Activated B cell treated with CpG ODN at 0.5 μM for 24 hours (primary cell): Measurements from ENCODE around the gene EXOSC2. TPM values are rescaled to one million over a fixed set of nuclear protein-coding genes. Genes with fewer than 3 reads are reported as not detected.

Experiments used
- ATAC-seq: fragments of 200-7000 bp; cut with Tn5 transposase; one replicate; pipeline ENCODE4 v1.10.0; 2021; ENCODE audit warnings: low read depth, mild to moderate bottlenecking, moderate library complexity
- CTCF ChIA-PET: fragments of 350-600 bp; sonication (Branson Sonifier 250); formaldehyde crosslinking; loops from one replicate; lab custom pipeline; 2021; ENCODE audit warnings: antibody characterized with exemption; lab: Charles Lee
- POLR2A ChIA-PET: fragments of 350-600 bp; sonication (Branson Sonifier 250); formaldehyde crosslinking; loops from one replicate; lab custom pipeline; 2021; ENCODE audit warnings: antibody characterized with exemption; lab: Charles Lee
- DNase-seq: peaks from one replicate; pipeline ENCODE4 v3.0.0; 2022
- H3K27ac Mint-ChIP-seq: one replicate; pipeline ENCODE4 v1.8.0; 2020; ENCODE audit warnings: mixed read lengths
- H3K27me3 Mint-ChIP-seq: one replicate; pipeline ENCODE4 v1.8.0; 2021; ENCODE audit warnings: mixed read lengths
- H3K36me3 Mint-ChIP-seq: one replicate; pipeline ENCODE4 v1.8.0; 2021; ENCODE audit warnings: low read depth, mixed read lengths
- H3K4me1 Mint-ChIP-seq: one replicate; pipeline ENCODE4 v1.8.0; 2021; ENCODE audit warnings: mixed read lengths
- H3K4me3 Mint-ChIP-seq: one replicate; pipeline ENCODE4 v1.8.0; 2020; ENCODE audit warnings: mild to moderate bottlenecking, mixed read lengths
- H3K9me3 Mint-ChIP-seq: one replicate; pipeline ENCODE4 v1.8.0; 2020; ENCODE audit warnings: mixed read lengths
- intact Hi-C: fragments of 100-400 bp; cut with micrococcal nuclease; formaldehyde crosslinking; loops from one replicate; pipeline ENCODE4 v1.15.1; 2024
- total RNA-seq: library from RNA; stranded (reverse); gene quantifications from 2 replicates; pipeline ENCODE4 v1.2.3, GENCODE V29; 2022
- TF ChIP-seq, protein P1 (sequence below): fragments of 200-600 bp; IDR thresholded peaks from one replicate; pipeline ENCODE4 v1.8.0; 2022; ENCODE audit warnings: antibody characterized with exemption, mild to moderate bottlenecking

EXOSC2 gene
- total RNA-seq, 1 donor from 2014 or later, result 54.8 TPM

DNA sequence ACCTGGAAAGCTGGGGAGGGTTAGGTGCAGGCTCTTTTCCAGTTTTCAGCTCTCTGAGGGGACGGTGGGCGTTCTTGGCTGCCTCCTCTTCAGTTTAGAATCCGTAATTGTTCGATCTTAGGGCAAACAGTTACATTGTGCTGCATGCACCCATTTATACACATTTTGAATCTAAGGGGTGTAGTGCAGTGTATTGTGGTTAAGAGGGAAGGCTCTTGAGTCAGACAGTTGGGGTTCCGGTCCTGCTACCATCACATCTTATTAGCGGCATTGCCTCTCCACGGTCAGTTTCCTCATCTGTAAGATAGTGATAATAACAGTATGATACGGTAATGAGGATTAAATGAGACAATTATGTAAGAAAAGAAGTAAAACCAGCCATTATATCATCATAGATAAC lies 625 bp downstream of the EXOSC2 start:
- H3K27ac Mint-ChIP-seq, result peak overlapping the region; percentile 93
- POLR2A ChIA-PET, result interaction anchor here (0.5 to 1.9 kb wide), 4 partner anchors 12 to 679 kb away, joined by 3 to 9 read pairs (median 8); no protein-coding TSS in a partner anchor
- no peak for DNase-seq

DNA sequence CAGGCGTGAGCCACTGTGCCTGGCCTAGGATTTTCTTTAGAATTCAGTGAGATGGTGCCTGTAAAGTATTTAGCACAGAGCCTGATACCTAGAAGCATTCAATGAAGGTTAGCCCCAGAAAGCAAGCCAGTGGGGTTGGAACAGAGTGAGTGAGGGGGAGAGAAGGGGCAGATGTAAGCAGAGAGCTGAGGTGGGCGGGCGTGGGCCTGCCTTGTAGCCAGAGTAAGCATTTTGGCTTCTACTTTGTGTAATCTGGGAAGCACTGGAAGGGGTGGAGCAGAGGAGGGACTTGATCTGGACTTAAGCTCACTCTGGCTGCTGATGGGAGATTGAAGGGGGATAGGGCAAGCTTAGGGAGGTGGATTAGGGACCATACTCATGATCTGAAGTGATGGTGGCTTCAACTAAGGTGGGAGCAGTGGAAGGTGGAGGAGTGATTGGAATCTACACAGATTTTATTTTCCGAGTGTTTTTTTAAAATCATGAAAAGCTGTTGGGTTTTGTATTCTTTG lies 2.6 kb downstream of the EXOSC2 start:
- POLR2A ChIA-PET, result no interaction called here
- Mint-ChIP-seq H3K27me3 (no peaks in the 10 kb centered on the region), H3K36me3 (peaks cover 63% of the 10 kb centered on the region), H3K4me1 (peaks cover 39% of the 10 kb centered on the region), H3K4me3 (no peak overlapping the region), H3K9me3 (no peaks in the 10 kb centered on the region), H3K27ac (no peak overlapping the region)
- intact Hi-C loops, result no loop called here
- CTCF ChIA-PET, result no interaction called here
- TF ChIP-seq, protein P1, sequence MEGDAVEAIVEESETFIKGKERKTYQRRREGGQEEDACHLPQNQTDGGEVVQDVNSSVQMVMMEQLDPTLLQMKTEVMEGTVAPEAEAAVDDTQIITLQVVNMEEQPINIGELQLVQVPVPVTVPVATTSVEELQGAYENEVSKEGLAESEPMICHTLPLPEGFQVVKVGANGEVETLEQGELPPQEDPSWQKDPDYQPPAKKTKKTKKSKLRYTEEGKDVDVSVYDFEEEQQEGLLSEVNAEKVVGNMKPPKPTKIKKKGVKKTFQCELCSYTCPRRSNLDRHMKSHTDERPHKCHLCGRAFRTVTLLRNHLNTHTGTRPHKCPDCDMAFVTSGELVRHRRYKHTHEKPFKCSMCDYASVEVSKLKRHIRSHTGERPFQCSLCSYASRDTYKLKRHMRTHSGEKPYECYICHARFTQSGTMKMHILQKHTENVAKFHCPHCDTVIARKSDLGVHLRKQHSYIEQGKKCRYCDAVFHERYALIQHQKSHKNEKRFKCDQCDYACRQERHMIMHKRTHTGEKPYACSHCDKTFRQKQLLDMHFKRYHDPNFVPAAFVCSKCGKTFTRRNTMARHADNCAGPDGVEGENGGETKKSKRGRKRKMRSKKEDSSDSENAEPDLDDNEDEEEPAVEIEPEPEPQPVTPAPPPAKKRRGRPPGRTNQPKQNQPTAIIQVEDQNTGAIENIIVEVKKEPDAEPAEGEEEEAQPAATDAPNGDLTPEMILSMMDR, result no peak
- DNase-seq (no peak), ATAC-seq (no peak)

More for the DNA sequence above, 625 bp downstream of the EXOSC2 start:
- Mint-ChIP-seq H3K27me3 (no peaks in the 10 kb centered on the region), H3K36me3 (peaks cover 49% of the 10 kb centered on the region), H3K4me3 (peak overlapping the region; percentile 94), H3K9me3 (no peaks in the 10 kb centered on the region), H3K4me1 (peaks cover 36% of the 10 kb centered on the region)
- TF ChIP-seq, protein P1, result no peak
- CTCF ChIA-PET, result interaction anchor here (1.1 to 2.0 kb wide), 2 partner anchors 11 to 12 kb away, joined by 3 to 16 read pairs; no protein-coding TSS in a partner anchor
- intact Hi-C loops, result loop anchor here (5.0 kb wide), 1 partner anchor 433 kb away; the partner anchor contains the start of gene NUP214
- no peak for ATAC-seq

DNA sequence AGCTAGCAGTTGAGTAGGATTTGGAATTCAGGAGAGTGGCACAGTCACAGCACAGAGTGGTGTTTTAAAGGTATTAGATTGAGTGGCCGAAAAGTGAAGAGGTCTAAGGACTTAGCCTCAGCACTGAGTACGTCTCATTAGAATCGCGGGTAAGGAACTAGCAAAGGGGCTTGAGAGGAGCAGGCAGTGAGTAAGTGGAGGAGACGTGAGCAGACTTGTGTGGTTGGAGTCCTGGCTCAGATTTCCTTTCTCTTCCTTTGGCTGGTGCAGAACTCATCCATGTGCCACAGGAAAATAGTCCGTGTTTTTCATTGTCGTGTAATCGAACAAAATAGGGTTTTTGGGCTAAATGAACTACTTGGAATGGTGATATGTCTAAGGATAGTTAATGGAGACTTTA lies 3.4 kb downstream of the EXOSC2 start:
- CTCF ChIA-PET, result interaction anchor here (0.6 kb wide), 1 partner anchor 14 kb away, joined by 3 read pairs; no protein-coding TSS in a partner anchor
- no peak overlapping the region for H3K27ac Mint-ChIP-seq

DNA sequence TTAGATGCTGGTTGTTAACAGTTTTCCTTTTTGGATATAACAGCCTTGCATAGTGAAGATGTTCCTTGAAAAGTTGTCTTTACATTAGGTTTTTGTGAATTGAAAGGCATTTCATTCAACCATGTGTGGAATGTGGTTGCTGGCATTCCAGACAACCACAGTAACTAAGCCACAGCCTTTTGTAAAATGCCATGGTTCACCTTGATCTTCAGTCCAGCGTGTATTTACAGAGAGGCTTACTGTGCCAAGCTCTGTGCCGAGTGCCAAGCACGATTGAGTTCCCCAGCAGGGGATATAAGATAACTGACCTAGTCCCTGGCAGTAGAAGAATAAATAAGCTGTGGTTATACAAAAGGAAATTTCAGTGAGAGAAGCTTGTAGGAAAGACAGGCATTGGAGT lies 4.9 kb downstream of the EXOSC2 start:
- POLR2A ChIA-PET, result no interaction called here
- intact Hi-C loops, result no loop called here
- Mint-ChIP-seq H3K27ac (peak overlapping the region; percentile 0), H3K9me3 (no peaks in the 10 kb centered on the region), H3K4me3 (no peak overlapping the region), H3K27me3 (no peaks in the 10 kb centered on the region), H3K4me1 (peaks cover 33% of the 10 kb centered on the region), H3K36me3 (peaks cover 86% of the 10 kb centered on the region)
- TF ChIP-seq, protein P1, result no peak
- ATAC-seq (no peak), DNase-seq (no peak)
- CTCF ChIA-PET, result interaction anchor here (0.9 kb wide), 1 partner anchor 165 kb away, joined by 3 read pairs; no protein-coding TSS in a partner anchor

More for the DNA sequence above, 3.4 kb downstream of the EXOSC2 start:
- Mint-ChIP-seq H3K9me3 (no peaks in the 10 kb centered on the region), H3K4me1 (peaks cover 39% of the 10 kb centered on the region), H3K4me3 (no peak overlapping the region), H3K27me3 (no peaks in the 10 kb centered on the region), H3K36me3 (peaks cover 71% of the 10 kb centered on the region)
- POLR2A ChIA-PET, result no interaction called here
- DNase-seq, result no peak
- TF ChIP-seq, protein P1, result no peak
- intact Hi-C loops, result no loop called here
- ATAC-seq, result no peak

DNA sequence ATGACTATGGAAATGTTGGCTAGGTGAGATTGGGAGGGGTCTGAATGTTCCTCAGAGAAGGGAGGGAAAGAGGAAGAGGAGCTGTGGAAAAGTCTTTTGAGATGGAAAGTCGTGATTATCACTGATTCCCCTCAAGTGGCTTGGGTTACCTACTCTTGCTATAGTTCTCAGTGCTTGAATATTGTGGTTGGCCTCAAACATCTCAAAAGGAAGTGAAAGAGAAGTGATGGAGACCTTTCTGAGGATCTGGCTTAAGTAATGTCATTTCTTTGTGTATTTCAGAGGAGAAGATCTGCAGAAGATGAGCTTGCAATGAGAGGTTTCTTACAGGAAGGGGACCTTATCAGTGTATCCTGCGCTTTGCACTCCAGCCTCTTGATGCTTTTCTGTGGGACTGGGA lies 5.5 kb downstream of the EXOSC2 start:
- Mint-ChIP-seq H3K36me3 (peaks cover 86% of the 10 kb centered on the region), H3K4me3 (no peak overlapping the region), H3K27me3 (no peaks in the 10 kb centered on the region), H3K4me1 (peaks cover 33% of the 10 kb centered on the region), H3K27ac (peak overlapping the region; percentile 0), H3K9me3 (no peaks in the 10 kb centered on the region)
- ChIA-PET CTCF (interaction anchor here (0.8 to 0.9 kb wide), 2 partner anchors 165 to 347 kb away, joined by 3 read pairs; no protein-coding TSS in a partner anchor), POLR2A (interaction anchor here (0.6 kb wide), 1 partner anchor 648 kb away, joined by 6 read pairs; no protein-coding TSS in a partner anchor)
- TF ChIP-seq, protein P1, result no peak
- intact Hi-C loops, result no loop called here
- no peak for ATAC-seq
- no peak for DNase-seq
